ENCODE results near the gene C22orf15. TPM values are rescaled to one million over a fixed set of nuclear protein-coding genes. Genes with fewer than 3 reads are reported as not detected.

The C22orf15 gene
- total RNA-seq: not detected

- H3K9me3 ChIP-seq: no peaks in the 10 kb centered on the region
- DNase-seq (ENCODE audit: low spot score): no peak
- WGBS: 38% methylated on average over 23 of the region's 23 CpGs
- TF ChIP-seq POLR2A (IDR thresholded peaks at IDR 0.05) (no peak), POLR2AphosphoS5 (IDR thresholded peaks at IDR 0.05) (no peak), CTCF (IDR thresholded peaks at IDR 0.05) (no peak)
- peaks cover 3% of the 10 kb centered on the region for H3K4me1 ChIP-seq (replicated peaks)
- H3K4me3 ChIP-seq: no peak within 1 kb of the TSS
- intact Hi-C loops (cut with DNase I): no loop called here
- no peaks in the 10 kb centered on the region for H3K36me3 ChIP-seq
- H3K27me3 ChIP-seq (replicated peaks; ENCODE audit: insufficient read depth): no peaks in the 10 kb centered on the region
- H3K27ac ChIP-seq: no peak within 1 kb of the TSS
Measured at GRCh38 chr22:23762842-23763578, at the start of gene C22orf15. TSS of gene C22orf15 (plus strand) at chr22:23762990. CDS start at chr22:23763307, 317 bp downstream.

GRCh38 chr22:23713696-23714595 is 48.8 kb upstream of the C22orf15 start:
- WGBS: 92% methylated on average over 28 of the region's 28 CpGs
- DNase-seq (ENCODE audit: low spot score): no peak
- no peaks in the 10 kb centered on the region for H3K27me3 ChIP-seq (replicated peaks; ENCODE audit: insufficient read depth)
- no peak overlapping the region for H3K4me3 ChIP-seq
- TF ChIP-seq CTCF (IDR thresholded peaks at IDR 0.05) (no peak), POLR2A (IDR thresholded peaks at IDR 0.05) (no peak), POLR2AphosphoS5 (IDR thresholded peaks at IDR 0.05) (no peak)
- H3K27ac ChIP-seq: no peak overlapping the region
- no peaks in the 10 kb centered on the region for H3K4me1 ChIP-seq (replicated peaks)
- H3K9me3 ChIP-seq: no peaks in the 10 kb centered on the region
- intact Hi-C loops (cut with DNase I): loop anchor here (10.0 kb wide), 1 partner anchor 441 kb away; no protein-coding TSS in a partner anchor
- H3K36me3 ChIP-seq: peaks cover 0 to 2% of the 10 kb centered on the region in 2 donors

- intact Hi-C loops (cut with DNase I): loop anchor here (10.0 kb wide), 1 partner anchor 440 kb away; no protein-coding TSS in a partner anchor
- 87% methylated on average over 23 of the region's 23 CpGs for WGBS
- DNase-seq (ENCODE audit: low spot score): no peak
Measured at GRCh38 chr22:23714596-23715578, 47.9 kb upstream of the C22orf15 start.

More at GRCh38 chr22:23714596-23715578, 47.9 kb upstream of the C22orf15 start:
- no peaks in the 10 kb centered on the region for H3K36me3 ChIP-seq
- H3K4me1 ChIP-seq (replicated peaks): no peaks in the 10 kb centered on the region
- H3K27ac ChIP-seq: no peak overlapping the region
- H3K9me3 ChIP-seq: no peaks in the 10 kb centered on the region
- TF ChIP-seq POLR2A (IDR thresholded peaks at IDR 0.05) (no peak), POLR2AphosphoS5 (IDR thresholded peaks at IDR 0.05) (no peak), CTCF (IDR thresholded peaks at IDR 0.05) (no peak)
- H3K4me3 ChIP-seq: no peak overlapping the region
- no peaks in the 10 kb centered on the region for H3K27me3 ChIP-seq (replicated peaks; ENCODE audit: insufficient read depth)
